GM19023 (cell line): ENCODE measurements around the gene CCDC198.
A peak's percentile ranks its signal among the peaks of the same experiment; 100 is the strongest.

Source experiments
- ATAC-seq: cut with Tn5 transposase; IDR thresholded peaks from one replicate; pipeline ENCODE4 v1.9.1; 2021; ENCODE audit warnings: mild to moderate bottlenecking, moderate library complexity; ENCODE audit not compliant: unreplicated experiment

Gene CCDC198

GRCh38 chr14:57464008-57464730, 29.5 kb downstream of the CCDC198 start:
- peak; percentile 92 for ATAC-seq

GRCh38 chr14:57462551-57462950, 31.1 kb downstream of the CCDC198 start:
- no peak for ATAC-seq

DNA sequence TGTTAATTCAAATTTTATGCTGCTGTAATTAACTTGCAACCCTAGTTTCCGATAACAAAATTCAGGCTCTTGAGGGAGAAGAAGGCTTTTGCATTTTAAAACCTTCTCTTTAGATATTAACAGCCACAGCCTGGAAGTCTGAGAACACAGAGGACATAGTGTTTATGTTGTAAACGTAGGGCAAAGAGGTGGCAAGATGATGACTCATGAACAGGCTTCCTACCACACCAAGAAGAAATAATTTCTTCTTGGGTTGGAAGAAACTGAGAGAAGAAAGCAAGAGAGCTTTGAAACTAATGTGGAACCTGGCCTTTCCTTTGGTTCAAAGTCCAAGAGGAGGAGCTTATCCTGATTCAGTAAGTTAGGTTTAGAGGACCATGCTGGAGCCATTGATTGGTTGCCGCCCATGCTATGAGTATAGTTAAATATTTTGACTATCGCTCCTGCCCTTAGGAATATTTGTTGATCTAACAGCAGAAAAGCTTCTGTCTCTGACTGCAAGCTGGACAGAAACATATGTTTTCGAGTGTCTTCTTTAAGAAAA, 31.8 kb downstream of the CCDC198 start:
- no peak for ATAC-seq

DNA sequence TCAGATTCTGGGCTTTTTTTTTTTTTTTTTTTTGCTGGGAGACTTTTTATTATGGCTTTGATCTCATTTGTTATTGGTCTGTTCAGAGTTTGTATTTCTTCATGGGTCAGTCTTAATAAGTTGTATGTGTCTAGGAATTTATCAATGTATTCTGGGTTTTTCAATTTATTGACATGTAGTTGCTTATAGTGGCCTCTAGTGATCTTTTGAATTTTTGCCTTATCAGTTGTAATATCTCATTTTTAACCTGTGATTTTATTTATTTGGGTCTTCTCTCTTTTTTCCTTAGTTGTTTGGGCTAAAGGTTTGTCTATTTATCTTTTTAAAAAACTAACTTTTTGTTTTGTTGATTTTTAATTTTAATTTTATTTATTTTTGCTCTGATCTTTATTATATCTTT, 57.7 kb downstream of the CCDC198 start:
- no peak for ATAC-seq

GRCh38 chr14:57420986-57421385, 72.7 kb downstream of the CCDC198 start:
- no peak for ATAC-seq

DNA sequence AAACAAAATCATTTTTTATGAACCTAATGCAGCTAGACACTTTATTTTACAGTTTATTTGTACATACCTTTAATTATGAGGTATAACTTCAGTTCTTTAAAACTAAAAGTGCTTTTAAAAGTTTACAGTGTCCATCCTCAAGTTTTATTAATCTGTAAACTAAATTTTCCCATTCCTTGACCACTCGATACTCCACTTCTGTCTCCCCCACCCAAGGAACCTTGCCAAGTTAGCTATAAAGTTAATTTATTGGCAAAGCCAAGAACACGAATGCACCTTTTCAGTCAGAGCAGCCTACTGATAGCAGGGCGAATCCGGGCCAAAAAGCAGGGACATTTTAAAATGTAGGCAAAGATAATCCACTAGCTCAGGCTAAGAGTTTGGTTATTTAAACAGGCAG, 73.6 kb downstream of the CCDC198 start:
- ATAC-seq = no peak
